Smooth muscle cell of the brain vasculature (primary cell): ENCODE results near the gene WNK2.

Source experiments
- DNase-seq: peaks from one replicate; pipeline ENCODE4 v3.0.0-alpha.2; 2012; ENCODE audit warnings: low read depth, low spot score

Gene WNK2

DNA sequence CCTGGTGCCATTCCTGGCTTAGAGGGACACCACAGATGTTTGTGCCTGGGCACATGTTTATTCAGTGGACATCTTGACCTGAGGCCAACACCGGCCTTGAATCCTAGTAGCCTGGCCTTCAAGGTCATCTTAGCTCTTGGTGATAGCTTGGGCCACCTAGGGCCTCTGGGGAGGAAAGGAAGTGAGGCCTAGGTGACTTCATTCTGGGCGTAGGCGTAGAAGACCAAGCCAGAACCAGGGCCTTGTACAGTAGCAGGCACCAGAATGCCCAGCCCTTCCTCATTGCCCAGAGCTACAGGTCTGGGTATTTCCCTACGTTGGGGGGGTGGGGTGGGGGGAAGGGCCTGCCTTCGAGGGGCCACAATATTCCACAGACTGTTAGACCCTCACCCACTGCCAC, 33.8 kb downstream of the WNK2 start:
- DNase-seq, result no peak

DNA sequence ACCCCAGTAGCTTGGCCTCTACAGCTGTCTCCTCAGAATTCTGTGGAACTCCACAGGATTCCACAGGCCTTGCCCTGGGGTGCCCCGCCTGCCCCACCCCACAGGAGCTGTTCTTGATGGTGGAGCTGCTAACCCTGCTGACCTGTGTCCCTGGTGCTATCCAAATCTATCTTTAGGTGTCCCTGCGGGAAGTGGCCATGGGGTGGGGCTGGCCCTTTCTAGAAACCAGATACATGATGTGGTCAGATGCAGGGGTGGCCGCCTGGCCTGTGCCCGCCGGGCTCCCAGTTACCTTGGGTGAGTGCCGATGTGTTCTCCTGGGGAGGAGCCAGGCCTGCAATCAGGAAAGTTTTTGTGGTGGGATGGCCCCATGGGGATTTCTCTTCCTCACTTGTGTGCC, 34.2 kb downstream of the WNK2 start:
- DNase-seq, result no peak

DNA sequence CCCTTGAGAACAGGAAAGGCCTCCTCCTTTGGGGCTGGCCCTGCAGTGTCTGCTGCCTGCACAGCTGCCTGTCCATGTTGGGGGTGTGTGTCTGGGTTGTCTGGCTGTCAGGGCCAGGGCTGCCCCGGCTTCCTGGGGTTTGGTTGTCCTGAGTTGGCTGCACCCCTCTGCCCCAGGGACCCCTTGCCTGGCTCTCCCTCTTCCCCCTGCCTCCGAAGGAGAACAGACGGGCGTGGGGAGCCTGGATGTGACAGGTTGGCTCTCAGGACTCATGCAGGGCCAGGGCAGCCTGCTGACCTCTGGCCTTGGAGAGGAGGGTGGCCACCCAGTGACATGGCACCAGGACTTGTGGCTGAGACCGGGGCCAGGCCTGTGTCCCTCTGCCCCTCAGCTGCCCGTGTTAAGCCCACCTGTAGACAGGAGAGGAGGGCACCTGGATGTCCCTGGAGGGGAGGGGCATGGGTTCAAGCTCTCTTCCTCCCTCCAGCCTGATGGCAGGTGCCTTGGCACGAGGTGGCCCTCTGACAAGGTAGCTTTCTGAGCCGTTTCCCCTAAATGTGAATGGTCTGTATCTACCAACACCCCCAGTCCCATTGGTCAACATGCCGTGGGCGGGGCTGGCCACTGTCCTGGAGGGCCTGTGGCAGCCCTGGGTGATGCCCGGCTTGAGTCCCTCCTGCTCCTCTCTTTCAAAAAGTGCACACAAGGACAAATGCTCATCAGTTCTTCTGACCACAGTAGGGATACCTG, 34.9 kb downstream of the WNK2 start:
- DNase-seq, result no peak

DNA sequence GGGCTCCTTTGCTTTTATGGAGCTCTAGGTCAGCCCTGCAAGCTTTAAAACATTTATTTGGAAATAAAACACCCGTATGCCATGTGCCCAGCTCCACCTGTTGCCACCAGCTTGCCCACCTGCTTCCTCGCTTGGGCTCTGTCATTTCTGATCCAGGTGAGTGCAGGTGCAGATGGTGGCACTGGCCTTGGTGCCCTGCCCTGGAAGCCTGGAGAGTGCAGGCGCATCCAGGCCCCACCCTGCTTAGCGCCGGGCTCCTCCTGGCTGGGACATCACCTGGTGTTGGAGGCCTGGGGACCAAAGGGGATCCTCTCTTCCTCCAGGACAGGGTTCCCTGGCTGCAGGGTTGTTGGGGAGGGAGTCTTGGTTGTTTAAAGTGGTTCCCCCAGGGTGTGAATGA, 35.8 kb downstream of the WNK2 start:
- no peak for DNase-seq

DNA sequence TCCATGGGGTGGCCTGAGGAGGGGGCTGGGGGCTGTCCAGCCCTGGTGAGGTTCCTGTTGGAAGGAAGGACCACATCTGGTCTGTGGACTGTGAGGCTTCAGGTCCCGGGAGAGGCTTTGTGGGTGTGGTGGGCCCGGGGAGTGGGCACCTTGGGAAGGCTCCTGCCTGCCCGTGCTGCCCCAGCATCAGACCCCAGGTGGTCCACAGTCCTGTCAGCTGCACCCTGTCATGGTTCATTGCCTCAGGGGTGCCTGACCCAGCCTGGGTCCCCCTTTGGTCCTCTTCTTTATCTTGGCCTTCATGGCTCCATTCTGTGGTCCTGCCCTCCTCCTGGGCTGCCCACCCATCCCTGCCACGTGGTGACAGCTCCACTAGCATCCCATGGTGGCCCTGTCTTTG, 36.7 kb downstream of the WNK2 start:
- DNase-seq, result no peak

DNA sequence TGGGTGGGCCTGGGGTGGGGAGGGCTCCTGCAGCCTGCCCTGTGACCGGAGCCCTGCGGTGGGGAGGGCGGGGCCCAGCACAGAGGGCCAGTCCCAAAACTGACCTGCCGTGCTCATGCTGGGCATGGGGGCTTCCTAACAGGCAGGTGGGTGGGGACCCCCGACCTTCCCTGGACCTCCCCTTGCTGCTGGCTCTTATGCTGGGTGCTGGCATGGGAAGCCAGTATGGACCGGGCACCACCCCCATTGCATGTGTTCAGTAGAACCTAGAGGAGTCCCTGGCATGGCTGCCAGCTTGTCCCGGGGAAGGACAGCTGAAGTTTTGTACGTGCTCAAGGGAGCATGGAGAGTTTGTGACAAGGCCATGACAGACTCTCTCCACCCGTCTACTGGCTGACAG, 37.1 kb downstream of the WNK2 start:
- no peak for DNase-seq

DNA sequence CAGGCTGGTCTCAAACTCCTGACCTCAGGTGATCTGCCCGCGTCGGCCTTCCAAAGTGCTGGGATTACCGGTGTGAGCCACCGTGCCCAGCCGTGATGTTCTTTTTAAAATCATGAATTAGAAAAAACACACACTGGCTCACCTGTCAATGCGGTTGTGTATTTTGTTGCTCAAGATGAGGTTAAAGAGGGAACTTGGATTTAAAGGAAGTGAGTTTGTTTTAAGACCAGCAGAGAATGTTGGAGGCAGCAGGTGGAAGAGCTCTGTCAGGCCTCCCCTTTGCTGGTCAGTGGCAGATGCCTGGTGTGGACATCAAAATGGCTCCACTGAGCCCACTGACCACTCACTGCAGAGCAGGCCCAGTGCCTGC, 38.9 kb downstream of the WNK2 start:
- no peak for DNase-seq

DNA sequence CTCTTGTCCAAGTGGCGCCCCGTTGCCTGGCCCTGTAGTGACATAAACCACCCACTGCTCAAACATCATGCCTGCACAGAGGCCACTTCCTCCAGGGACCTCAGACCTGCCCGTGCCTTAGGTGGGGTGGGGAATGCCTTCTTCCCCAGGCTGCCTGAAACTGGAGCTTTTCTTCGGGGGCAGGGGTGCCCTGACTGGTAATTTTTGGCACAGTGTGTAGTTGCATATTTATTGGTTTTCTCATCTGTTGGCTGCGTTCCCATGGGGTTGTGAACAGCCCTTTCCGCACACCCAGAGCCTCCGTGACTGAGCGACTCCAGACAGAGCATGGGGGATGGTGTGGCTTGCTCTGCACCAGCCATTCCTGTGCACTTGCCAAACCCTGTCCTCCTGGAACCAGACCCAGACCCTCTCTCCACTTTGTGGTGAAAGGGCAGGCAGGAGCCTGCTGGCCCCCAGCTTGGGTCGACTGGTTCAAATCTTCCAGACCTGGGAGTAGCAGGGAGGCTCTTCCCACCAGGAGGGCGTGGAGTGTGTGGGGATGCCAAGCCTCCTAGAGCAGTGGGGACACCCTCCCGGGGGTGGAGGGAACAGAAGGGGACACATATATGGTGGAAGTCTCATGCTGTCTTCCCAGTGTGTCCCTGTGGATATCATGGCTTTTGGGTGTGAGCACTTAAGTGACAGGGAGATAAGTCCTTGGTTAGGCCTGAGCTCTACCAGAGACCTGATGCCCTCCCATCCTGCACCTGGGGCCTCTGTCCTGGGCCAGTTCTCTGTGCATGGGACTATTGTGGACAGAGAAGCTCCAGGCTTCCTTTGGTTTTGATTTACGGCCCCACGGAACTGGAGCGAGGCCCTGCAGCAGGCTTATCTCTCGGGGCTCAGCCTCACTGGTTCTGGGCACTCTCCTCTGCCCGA, 39.6 kb downstream of the WNK2 start:
- DNase-seq, result no peak

DNA sequence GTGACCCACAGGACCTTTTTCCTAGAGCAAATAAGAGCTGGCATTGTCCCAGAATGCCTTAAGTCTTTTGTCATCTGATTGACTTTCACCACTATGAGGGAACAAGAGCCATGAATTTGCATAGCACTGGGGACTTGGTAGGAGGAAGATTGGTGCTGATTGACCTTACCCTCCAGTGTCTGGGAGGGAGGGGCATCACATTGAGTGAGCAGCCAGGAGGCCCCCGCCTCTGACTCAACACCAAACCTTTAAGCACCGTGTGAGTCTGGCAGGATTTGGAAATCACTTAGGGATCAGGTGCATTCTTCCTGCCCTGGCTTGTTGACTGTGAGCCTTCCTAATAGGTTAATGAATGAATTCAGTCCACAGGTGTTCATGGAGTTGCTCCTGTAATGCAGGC, 40.7 kb downstream of the WNK2 start:
- no peak for DNase-seq

DNA sequence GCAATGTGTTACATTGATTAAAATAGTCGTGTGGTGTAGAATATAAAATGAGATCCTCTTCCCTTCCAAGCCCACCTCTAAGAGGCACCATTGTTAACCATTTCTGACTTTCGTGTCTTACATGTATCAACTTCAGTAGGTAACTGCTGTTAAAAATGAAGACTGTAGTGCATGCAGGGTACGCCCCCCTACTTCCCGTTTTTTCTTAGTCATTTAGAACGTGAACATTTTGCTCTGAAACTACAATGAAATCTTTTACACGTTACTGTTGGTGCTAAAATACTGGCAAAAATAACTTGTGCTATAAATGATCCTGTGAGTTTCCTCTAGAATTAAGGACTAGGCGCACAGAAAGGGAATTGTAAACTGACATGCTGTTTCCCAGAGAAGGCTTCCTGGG, 41.5 kb downstream of the WNK2 start:
- no peak for DNase-seq

DNA sequence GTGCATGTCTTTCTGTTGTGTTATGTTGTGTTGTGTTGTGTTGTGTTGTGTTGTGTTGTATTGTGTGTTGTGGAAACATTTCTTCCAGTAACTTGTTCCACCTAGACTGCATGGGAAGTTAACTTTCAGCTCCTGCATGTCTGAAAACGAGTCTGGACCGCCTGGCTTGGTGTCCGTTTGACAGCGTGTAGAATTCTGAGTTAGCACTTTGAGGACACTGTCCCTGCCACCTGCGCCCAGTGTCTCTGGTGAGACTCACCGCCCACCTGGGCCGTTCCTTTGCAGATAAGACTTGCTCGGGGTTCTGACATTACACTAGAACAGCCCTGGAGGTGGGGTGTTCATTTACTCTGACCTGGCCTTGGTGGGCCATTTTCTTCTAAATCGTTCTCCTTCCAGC, 42.0 kb downstream of the WNK2 start:
- DNase-seq, result no peak

DNA sequence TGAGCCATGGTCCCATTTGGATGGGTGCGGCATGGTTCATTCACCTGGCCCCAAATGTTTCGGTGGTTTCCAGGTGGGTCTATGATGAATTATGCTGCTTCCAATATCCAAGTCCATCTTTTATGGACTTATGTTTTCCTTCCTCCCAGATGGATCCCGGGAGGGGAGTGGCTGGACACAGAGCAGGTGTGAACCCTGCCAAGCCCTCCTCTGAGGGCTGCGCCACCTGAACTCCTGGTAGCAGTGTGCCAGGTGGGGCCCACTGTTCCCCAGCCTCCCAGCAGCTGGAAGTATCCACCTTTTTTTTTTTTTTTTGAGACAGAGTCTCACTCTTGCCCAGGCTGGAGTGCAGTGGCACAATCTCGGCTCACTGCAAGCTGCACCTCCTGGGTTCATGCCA, 42.9 kb downstream of the WNK2 start:
- DNase-seq, result no peak

DNA sequence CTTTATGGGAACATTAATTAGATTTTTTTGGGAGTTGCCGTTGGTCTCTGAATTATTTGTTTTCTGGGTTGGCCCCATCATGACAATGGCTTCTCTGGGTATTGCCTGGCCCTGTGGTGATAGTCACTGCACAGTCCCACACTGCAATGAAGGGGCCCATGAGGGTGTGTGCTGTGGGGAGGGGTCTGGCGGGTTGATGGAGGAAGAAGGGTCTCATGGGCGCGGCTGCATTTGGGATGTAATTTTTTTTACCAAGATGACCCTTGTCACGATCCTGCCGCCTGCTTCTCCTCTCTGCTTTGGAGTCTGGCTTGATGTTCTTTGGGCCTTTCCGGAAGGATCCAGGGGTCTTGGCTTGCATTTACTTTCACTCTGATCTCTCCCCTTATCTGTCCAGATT, 44.1 kb downstream of the WNK2 start:
- DNase-seq, result no peak

DNA sequence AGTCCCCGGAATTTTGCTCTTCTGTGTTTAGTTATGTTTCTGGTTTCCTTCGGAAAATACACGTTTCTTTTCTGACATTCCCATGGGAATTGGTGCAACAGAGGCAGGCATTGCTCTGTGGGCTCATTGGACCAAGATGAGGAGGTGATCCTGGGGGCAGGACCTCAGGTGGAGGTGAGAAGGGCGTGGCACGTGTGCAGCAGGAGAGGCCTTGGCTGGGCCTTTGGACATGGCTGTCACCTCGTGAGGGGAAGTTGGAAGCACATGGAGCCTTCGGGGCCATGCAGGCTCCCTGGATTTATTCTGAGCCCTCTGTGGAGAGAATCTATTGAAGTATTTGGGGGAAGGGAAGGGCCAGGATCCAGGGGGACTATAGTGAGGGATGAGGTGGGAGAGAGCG, 44.5 kb downstream of the WNK2 start:
- no peak for DNase-seq

DNA sequence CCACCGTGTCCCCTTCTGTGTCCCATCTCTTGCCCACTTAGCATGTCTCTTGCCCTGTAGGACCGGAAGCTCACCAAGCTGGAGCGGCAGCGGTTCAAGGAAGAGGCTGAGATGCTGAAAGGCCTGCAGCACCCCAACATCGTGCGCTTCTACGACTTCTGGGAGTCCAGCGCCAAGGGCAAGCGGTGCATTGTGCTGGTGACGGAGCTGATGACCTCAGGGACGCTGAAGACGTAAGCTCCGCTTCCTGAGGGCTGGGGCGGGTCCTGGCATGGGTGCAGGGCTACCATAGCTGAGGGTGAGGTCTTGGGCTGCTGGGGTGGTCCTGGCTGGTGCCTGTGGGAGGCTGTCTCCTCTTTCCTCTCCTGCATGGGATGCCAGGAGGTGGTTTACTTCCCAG, 45.7 kb downstream of the WNK2 start:
- DNase-seq, result no peak

DNA sequence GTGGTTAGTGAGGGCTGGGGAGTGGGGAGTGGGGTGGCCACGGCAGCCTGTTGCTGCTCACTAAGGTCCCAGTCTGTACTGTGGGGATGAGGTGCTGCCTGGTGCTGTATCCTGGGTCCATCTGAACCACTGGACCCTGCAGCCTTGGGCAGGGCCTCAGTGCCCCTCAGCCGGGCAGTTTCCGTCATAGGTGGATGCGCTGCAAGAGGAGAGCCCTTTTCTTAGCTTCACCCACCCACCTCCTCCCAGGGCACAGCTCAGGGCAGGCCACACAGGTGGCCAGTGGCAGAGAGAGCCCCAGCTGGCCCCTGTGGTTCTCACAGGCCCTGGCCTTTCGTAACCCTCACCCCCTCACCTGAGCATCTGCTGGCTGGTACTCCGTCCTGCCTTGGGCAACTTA, 46.2 kb downstream of the WNK2 start:
- no peak for DNase-seq

DNA sequence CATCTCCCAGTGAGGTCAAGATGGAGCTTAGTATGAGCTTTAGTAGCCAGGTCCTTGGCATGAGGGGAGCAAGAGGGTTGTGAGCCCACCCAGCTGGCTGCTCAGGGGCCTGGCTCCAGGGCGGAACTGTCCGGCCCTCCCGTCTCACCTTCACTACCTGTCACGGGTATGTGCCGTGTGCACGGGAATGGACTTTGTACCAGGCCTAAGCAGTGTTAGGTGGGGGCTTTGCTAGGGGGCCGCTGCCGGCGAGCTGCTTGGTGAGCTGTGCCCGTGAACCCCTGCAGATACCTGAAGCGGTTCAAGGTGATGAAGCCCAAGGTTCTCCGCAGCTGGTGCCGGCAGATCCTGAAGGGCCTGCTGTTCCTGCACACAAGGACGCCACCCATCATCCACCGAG, 46.7 kb downstream of the WNK2 start:
- DNase-seq, result no peak

DNA sequence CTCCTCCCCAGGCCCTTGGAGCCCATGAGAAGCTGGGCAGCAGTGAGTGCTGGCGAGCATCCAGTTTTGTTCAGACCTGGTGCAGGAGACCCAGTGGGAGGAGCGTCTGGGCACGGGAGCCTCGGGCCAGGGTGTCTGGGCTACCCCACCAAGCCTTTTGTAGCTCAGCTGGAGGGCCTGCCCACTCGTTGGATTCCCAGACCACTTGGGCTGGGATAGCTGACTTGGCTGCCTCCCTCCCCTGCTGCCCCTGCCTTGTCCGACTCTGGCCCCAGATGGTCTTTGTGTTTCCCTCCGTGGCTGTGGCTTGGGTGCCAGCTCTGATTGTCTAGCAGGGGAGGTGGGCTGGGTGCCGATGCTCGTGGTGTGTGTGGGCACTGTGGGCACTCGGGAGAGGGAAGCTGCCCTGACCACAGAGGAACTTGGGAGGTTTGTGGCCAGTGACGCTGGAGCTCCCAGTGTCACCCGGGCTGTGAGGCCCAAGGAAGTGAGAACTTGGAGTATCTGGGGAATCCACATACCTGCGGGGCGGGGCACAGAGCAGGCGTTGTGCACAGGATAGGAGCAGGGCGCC, 47.3 kb downstream of the WNK2 start:
- no peak for DNase-seq

DNA sequence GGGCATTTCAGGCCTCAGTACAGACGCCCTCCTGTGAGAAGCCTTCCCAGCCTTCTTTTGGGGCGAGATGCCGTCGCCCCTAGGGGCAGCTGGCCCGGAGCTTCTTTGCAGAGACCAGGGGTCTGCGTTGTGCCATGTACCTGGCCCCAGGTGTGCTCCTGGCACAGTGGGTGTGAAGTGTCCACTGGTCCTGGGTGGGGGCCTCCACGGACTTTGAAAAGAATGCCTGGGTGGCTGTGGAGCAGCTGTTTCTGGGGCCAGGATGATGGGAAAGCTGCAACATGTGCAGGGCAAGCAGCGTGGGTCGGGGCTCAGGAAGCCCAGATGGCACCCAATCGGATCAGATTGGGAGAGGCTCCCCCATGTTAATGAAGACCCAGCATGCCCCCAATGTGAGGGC, 47.8 kb downstream of the WNK2 start:
- no peak for DNase-seq

DNA sequence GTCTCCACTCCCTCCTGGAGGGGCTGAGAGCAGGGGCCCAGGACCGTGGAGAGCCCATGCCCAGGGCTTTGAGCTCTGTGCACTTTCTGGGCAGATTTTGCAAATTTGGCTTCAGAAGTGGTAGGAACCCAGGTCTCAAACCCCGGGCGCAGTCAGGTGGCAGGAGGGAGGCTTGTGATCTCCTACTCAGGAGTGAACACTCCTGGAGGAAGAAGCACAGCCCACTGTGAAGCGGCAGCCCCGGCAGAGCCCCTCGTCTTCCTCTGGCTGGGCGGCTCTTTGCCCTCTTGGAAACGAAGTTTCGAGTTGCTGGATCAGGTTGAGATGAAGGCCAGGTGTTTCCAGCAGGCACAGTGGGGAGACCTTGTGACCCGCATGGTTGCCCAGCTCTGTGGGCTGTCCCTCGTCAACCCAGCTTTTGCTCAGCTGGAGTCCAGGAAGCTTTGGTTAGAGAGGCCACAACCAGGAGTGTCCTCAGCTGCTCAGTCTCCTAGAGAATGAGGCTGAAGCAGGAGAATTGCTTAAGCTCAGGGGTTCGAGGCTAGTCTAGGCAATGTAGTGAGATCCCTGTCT, 48.5 kb downstream of the WNK2 start:
- DNase-seq, result no peak

DNA sequence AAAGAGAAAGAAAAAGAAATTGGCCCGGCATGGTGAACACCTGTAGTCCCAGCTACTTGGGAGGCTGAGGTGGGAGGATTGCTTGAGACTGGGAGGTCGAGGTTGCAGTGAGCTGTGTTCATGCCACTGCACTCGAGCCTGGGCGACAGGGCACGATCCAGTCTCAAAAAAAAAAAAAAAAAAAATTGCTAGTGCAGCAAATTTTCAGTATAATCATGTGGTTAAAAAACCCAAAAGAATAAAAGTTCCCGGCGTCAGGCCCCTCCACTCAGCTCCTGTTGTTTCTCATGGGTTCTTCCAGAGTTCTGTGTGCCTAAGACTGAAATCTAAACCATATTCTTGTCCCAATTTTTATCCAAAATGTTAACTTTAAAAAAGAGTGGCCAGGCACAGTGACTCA, 49.1 kb downstream of the WNK2 start:
- DNase-seq, result no peak

DNA sequence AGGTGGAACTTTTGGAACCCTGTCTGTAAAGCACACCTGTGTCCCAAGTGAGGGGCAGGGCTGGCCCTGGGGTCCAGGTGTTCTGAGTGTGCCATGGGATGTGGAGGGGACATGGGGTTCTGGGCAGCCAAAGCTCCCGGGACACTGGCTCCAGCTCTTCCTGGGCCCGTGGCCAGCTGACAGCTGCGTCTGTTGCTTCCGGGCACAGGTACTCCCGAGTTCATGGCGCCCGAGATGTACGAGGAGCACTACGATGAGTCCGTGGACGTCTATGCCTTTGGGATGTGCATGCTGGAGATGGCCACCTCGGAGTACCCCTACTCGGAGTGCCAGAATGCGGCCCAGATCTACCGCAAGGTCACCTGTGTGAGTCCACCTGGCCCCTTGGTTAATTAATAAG, 50.7 kb downstream of the WNK2 start:
- no peak for DNase-seq
